Measurements from ENCODE around the gene ZMYND10.
"Not testable (repeated sequence)": the region's sequence is repeated elsewhere in the genome, so short reads cannot be mapped to it uniquely, and the experiment has no call there.

ZMYND10 gene

DNA sequence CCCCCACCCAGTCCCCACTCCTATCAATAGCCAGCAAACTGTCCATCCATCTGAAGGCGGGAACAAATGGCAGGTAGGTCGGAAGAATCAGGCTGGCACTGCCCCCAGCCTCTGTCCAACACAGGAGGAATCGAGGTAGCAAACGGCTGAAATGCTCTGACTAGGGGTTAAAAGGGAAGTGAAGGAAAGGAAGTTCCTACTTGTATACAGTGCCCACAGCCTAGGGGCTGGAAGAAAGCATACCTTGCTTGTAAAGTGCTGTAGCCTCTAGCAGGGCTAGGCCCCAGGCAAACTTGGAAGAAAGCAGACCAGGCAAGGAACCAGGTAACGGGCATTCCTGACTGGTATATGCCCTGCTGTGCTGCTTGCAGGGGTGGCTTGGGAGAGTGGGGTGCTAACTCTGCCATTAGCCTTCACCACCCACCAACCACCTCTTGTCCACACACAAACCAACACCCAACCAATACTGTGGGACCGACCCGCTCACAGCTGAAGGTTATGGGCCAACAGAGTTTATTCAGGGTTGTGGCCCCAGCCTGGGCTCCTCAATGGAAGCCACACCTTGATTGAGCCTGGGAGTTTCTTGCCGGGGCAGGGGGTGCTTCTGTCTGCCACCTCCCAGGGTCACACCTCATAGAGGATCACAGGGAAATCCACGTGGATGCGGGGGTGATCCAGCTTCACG, 19.9 kb downstream of the ZMYND10 start:
- DNase-seq (ENCODE audit: low read depth, low spot score) = no peak

DNA sequence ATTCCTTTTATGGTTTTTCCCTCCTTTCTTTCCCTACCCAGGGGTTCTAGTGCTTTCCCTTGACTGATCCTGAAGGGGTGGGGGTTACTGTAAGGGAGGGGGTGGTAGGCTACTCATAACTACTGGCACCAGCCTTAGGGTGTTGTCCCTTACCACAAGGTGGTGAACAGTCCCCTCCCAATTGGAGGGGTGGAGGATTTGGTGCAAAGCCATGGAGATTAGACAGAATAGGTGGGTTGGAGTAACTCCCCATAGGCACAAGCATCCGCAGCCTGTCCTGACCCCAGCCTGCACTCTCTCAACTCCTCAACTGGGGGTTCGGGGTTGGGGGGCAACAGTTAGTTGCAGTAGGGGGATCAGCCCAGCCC, 20.4 kb downstream of the ZMYND10 start:
- DNase-seq (ENCODE audit: low read depth, low spot score) = no peak

DNA sequence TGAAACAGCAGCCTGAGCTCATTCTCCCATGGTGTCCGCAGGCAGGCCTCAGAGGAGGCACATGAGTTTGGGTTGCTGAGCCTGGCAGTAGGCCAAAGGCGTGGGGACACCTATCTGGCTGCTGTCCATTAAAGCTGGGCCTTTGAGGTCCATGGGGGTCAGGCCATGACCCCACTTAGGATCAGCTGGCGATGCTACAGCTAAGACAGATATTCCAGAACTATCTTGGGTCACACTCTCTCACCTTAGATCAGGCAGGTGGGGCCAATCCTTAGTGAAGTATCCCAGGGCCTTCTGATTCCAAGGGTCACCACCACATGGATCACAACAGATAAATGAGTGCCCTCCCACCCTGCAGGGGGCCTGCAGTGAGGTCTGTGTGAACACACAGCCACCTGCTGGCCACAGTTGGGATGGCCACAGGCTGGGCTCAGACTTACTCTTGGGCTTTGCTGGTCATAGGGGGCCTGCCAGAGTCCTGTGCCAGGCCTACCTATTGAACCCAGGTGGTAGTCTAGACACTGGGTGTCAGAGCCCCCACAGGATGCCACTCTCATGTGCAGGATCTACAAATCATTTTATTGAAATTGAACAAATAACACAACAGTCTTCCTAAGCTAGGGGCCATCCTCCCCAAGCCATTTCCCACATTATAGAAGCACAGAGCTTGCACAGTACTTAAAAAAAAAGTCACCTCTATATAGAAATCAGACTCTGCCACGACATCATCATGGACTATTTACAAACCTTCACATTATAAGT, 21.0 kb downstream of the ZMYND10 start:
- no peak for DNase-seq (ENCODE audit: low read depth, low spot score)

DNA sequence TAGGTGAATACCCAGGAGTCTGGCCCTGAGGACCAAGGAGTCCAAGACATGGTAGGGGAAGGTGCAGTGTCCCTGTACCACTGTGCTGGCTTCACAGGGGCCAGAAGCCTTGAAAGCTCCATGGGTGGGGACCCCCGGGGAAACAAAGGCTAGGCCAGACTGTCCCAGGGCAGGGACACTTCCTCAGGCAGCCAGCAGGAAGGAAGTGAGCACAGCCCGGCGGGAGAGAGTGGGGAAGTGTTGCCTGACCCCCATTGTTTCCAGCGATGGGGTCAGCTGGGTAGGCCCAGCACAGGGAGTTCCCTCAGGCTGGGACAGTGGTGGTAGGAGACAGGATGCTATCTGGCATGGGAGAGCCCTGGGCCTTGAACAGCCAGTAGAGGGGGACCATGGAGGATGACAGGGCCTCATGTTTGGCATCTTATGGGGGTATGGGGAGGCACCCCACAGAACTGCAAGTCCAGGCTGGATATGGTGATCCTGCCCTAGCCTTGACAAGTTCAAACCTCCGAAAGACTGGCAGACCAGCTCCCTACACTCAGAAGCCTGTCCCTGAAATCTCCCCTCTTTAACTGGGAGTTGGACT, 21.8 kb downstream of the ZMYND10 start:
- DNase-seq (ENCODE audit: low read depth, low spot score) = no peak

DNA sequence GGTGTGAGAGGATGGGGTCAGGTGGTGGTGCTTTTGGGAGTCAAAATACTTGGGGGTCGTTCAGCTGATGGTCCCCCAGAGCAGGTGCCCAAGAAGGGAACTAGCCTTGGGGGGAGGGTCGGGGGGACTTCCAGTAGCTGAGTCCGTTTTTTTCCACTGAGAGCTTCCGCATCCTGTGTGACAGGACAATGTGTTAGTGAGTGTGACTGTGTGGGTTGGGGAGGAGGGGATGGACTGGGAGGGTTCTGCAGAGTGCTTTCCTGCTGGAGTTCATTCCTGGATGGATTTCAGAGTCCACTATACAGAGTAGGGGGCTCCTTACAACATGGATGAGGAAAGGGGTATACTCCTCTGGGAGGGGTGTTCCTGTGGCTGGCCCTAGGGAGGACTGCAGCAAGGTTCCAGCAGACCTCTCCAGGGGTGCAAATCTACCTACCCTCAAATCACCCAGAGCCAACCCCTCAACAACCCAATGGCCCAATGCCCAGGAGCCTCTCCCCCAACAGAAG, 22.4 kb downstream of the ZMYND10 start:
- no peak for DNase-seq (ENCODE audit: low read depth, low spot score)

DNA sequence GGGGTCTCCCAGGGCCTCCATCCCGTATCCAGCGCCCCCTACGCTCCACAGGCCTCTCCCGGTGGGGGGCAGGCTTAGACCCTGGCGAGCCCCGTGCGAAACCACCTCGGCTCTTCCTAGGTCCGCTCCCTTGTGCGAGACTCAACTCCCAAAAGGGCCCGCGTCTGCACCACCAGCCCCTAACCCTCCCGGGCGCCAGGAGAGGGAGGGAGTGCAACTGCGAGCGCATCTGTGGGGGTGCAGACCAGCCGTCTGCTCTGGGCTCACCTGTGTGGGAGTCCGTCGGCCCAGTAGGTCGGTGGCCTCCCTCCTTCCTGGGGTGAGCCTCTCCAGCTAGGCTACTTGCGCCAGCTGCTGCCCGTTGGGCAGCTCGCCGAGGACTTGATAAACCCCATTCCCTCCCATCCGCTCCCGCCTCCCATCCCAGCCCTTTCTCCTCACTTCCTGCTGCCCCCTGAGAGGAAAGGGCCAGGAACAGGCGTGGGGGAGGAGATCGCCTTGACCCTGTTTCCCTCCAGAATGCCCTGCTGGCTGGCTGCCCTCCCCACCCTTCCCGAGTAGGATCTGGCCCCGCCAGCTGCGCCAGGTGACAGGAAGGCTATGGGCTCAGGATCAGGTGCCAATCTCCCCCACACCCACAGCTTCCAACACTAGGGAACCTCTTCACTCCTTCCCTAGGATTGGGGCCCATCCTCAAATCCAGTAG, 23.0 kb downstream of the ZMYND10 start, which contains the start of gene HYAL2:
TSS of gene HYAL2 (minus strand) at position 360 of the 706 bp plus-strand sequence. CDS start 2,256 bp downstream, outside the sequence.
- DNase-seq (ENCODE audit: low read depth, low spot score) = no peak

DNA sequence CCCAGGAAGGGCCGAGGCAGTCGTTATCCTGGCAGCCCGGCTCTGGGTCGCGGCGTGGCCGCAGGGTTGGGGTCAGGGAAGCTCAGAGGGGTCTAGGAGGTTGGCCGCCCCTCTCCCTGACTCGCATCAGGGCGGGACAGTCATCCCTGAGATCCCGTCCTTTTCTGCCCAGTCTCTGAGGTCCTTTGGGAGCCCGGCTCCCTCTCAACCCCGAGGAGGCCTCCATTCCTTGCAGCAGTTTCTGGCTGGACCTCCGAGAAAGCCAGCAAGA, 23.5 kb downstream of the ZMYND10 start:
- no peak for DNase-seq (ENCODE audit: low read depth, low spot score)

DNA sequence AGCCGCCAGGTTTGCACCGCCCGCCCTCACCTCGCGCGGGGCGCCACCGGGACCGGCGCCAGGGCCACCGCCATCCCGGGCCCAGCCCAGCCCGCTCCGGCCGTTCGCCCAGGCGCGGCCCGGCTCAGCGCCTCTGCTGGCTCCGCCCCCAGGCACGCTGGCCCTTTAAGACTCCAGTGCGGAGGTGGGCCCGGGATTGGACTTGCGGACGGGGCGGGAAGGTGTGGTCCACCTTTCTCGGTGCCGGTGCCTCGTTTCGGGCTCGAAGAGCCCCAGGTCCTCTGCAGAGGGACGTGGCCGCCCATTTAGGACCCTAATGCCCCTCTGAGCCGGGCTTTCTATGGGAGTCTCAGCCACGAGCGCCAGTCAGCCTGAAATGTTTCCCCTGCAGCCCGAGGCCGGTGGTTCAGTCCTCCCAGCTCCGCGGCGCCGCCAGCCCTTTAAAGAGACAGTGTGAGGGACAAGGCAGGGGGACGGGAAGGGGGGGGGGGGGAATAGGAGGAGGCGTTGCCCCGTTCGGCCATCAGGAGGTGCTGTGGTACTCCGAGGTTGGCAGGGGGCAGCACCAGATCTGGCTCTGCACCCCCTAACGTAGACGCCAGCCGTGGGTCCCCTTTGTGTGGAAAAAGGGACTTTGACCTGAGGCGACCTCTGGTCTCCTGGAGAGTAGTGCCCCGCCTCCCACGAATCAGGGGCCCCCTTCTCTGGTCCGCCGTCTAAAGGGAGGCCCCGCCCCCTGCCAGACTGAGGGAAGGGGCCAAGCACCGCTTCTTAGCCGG, 24.0 kb downstream of the ZMYND10 start:
- DNase-seq (ENCODE audit: low read depth, low spot score) = peak; percentile 65

DNA sequence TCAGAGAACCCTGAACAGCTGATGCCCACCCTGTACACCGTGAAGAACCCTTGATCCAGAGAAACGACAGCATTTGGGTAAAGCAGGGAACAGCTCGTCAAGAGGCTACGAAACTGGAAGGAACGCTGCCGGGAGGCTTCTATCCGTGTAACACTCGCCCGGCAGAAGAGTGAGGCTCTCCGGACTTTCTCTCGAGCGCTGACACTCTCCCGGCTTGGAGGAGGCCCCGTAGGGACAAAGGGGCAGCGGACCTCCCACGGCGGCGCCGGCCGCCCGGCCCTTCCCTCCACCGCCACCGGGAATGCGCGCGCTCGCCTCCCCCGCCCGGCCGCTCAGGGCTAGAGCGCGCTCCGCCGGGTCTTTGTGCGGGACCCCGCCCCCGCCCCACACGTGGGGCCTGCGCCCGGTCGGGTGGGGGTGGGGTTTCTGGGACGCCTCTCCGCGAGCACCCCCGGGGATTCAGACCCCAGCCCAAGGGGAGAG, 24.6 kb downstream of the ZMYND10 start:
- no peak for DNase-seq (ENCODE audit: low read depth, low spot score)

DNA sequence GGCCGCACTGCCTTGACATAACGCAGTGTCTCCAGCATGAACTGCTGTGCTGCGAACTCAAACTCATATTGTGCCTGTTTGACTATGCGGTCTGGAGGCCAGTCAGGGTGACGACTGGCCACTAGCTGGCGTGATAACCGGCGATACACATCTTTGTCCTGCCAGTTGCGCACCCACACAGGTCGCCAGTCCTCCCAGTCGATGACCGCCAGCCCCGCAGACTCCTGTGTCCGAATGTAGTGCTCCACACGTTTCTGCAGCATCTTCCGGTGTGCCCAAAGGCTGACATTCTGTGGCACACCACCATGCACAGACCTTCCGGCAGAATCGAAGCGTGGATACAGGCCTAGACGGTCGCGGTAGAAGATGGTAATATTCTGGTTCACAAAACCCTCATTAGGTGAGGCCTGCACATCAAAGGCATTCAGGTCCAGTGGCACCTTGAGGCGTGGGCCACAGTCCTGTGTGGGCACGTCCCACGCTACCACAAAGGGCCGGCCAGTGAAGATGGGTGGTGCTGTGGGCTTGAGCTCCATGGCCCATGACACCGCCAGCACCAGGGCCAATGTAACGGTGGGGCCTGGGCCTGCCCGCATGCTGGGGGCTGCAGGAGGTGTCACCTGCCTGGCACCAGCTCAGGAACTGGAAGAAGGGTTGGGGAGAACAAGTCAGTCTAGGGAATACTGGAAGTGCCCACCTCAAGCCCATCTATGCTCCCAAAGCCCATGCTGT, 25.5 kb downstream of the ZMYND10 start:
- no peak for DNase-seq (ENCODE audit: low read depth, low spot score)

DNA sequence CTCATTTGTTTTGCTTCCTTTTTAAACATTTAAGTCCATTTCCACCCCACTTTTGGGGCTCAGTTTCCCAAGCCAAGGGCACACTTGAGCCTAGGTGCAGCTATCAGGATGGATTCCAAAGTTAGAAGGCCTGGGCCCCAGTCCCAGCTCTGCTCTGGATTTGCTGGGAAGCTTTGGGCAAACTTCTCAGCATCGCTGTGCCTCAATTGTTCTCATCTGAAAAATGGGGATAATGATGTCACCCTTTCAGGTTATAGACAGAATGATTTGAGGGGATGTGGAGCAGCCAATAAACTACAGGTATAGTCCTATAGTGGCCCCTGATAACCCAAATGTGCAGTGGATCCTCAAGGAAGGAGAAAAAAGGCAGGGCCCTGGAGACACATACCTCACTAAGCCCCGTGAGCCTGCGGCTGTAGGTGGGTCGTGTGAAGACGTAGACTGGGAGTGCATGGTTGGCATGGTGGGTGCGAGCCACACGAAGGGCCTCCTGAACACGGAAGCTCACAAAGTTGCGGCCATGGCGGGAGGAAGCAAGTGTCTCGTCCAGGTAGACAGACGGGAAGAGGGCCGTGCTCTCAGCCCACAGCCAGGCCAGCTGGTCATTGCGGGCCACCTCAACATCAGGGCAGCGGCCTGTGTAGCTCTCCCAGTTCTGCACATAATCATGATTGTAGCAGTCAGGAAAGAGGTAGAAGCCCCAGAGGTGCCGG, 26.2 kb downstream of the ZMYND10 start:
- DNase-seq (ENCODE audit: low read depth, low spot score) = no peak

DNA sequence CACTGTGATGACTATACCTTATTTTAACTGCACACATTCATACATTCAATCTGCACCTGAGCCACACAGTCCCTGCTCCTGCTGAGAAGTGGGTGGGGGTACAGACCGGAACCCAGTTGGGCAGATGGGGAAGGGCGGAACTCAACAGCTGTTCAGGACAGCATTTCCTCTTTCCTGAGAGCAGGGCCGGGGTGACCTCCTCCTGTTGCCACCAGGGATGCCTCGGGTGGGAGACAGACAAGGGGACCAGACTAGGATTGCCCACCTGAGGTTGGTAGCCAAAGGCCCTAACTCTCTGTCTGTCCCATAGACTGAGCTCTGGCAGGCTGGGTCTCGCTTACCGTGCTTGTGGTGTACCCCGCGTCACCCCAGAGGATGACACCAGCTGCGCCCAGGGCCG, 26.9 kb downstream of the ZMYND10 start:
- DNase-seq (ENCODE audit: low read depth, low spot score) = no peak

DNA sequence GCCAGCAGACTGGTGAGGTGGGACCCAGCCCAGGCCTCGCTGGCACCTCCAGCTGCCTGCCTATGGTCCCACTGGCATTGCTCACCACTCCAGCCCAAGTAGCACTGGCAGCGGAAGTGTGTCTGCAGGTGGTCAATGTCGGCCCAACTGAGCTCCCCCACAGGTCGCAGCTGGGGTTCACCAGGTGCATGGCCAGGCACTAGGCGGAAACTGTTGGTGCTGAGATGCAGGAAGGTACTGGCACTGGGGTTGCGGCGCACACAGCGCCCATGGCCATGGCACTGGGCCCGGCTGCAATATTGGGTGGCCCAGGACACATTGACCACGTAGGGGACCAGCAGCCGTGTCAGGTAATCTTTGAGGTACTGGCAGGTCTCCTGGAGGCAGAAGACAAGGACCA, 27.4 kb downstream of the ZMYND10 start:
- no peak for DNase-seq (ENCODE audit: low read depth, low spot score)

DNA sequence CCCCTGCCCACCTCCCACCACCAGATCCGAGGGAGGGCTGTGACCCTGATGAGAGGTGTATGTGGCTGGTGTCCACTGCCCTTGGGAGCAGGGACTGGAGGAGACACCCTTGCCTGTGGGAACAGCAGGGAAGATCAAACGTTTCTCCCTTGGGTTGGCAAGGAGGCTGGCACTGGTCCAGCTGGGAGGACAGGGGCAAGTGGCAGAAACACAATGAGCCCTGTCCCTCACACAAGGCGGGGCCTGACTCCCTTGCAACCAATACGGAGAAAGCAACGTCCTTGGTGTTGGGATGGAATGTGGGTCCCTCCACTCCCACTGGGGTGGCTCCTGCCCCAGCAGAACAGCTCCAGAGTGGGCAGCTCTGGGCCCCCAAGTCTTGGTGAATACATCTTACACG, 28.2 kb downstream of the ZMYND10 start:
- no peak for DNase-seq (ENCODE audit: low read depth, low spot score)

DNA sequence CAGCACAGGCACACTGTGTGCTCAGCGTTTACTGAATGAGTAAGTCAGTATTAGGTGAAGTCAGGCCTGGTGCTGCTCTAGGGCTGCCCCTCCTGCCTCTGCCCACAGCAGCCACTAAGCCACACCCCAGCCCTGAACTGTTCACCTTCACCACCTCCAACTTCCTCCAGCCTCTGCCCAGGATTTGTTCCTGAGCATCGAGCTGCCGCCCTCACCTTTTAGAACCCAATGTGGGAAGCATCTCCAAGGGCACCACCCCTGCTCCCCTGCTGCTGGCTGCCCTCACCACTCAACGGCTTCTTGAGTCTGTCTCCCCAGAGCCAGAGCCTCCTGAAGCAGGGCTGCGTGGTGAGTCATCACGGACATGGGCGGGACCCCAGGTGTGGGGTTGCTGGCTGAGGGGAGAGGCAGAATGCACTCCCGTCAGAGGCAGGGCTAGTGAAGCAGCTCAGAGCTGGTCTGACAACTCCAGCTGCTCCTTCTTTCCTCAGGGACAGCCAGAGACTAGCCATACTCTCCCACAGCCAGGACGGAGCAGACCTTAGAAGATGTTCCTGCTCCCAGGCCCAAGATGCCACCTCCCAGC, 28.8 kb downstream of the ZMYND10 start:
- no peak for DNase-seq (ENCODE audit: low read depth, low spot score)

DNA sequence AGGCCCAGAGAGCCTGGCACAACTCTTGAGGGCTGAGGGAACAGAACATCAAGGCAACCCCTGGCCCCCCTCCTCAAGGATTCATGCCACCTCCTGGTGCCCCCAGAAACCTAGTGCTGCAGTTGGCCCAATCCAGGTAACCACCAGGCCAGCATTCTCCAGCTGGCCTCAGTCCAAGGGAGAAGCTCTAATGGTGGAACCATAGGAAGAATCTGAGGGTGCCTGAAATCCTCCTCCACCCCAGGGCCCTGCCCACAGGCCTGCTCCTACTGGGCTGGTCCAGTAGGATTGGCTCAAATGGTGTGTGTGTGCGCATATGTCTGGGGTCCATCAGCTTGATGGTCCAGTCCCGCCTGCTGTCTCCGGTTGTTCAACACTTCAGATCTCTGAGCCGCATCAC, 30.7 kb downstream of the ZMYND10 start:
- no peak for DNase-seq (ENCODE audit: low read depth, low spot score)

DNA sequence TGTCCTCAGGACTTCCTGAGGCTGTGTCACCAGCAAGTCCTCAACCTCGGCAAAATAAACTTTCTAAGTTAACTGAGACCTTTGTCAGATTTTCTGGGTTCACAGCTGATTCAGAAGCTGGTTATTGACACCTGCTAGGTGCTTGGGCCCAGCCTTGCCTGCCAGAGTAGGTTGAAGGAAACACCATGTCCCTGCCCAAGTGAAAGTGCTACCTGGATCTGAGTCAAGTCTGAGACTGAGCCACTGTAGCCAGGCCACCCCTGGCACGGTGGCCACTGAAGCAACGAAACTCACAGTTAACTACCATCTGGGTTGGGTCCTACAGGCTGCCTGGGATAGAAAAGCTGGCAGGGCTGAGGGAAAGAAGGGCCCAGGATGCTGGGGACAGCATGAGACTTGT, 31.2 kb downstream of the ZMYND10 start:
- DNase-seq (ENCODE audit: low read depth, low spot score) = no peak

DNA sequence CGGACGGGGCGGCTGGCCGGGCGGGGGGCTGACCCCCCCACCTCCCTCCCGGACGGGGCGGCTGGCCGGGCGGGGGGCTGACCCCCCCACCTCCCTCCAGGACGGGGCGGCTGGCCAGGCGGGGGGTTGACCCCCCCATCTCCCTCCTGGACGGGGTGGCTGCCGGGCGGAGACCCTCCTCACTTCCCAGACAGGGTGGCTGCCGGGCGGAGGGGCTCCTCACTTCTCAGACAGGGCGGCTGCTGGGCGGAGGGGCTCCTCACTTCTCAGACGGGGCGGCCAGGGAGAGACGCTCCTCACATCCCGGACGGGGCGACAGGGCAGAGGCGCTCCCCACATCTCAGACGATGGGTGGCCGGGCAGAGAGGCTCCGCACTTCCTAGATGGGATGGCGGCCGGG, 33.5 kb downstream of the ZMYND10 start:
- not testable (repeated sequence) for DNase-seq (ENCODE audit: low read depth, low spot score)

DNA sequence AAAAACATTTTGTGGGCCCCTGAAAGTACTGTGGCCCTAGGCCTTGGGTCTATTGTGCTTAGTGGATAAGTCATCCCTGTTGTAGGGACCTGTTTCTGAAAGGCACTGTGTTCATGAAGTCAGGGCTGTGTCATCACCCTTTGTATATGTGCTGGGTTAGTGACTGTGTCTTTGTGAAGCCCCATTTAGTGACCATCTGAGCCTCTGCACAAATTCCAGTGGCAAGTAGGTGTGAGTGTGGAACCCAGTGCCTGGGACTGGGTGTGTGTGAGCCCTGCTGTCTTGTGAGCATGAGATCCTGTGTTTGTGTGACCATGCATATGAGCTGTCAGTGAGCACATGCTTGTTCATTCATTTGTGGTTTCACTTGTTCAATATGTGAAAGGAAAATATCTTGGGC, 40.9 kb downstream of the ZMYND10 start:
- no peak for DNase-seq (ENCODE audit: low read depth, low spot score)
